ENCODE measurements around the gene CDK13.
"Not testable (repeated sequence)": the region's sequence is repeated elsewhere in the genome, so short reads cannot be mapped to it uniquely, and the experiment has no call there.

CDK13 gene

DNA sequence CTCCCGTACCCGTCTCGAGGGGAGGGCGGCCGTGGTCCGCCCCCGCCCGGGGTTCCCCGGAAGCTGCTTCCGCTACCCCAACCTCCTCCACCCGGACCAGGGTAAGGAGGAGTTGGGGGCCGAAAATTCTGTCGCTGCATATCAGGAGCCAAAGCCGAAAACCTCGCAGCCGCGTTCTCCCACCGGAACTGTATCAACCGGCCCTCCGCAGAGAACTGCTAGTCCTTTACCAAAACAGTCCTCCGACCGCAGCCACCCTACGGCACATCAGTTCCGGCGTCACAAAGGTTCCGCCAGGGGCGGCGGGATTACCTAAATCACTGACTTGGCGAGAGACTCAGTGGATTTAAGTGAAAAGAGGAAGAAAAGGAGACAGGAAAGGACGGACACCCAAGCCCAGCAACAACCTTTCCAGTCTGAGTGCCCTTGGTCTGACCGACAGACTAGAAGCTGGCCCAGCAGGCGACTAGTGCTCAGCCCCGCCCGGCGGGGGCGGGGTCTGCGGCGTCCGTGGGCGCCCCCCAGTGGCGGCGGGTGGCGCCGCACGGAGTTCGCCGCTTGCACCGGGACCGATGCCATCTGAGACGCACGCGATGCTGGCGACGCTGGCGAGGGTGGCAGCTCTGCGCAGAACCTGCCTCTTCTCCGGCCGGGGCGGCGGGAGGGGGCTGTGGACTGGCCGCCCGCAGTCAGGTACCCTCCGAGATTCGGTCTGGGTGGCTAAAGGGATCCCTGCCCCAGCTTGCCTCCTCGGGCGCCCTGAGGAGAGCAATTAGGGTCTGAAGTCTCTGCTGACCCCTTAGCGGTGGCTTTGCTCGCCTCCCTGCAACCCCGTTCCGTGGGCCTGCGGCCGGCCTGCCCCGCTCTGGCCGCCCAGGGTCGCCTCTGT is 184.6 kb downstream of the CDK13 start, which contains the start of the genes MPLKIP and SUGCT:
Gene MPLKIP (minus strand): TSS at position 195 of the 889 bp plus-strand sequence. CDS start 55 bp downstream, at position 140.
Gene SUGCT (plus strand): TSS at position 578 of the 889 bp plus-strand sequence.
- Histone ChIP-seq H3K4me3 (peak within 1 kb of the TSS; percentile 94), H3K27ac (peak within 1 kb of the TSS; percentile 85 to 93)
- TF ChIP-seq CTCF (IDR thresholded peaks at IDR 0.05) = peak; percentile 96
- DNase-seq (ENCODE audit: low spot score) = peak; percentile 89

DNA sequence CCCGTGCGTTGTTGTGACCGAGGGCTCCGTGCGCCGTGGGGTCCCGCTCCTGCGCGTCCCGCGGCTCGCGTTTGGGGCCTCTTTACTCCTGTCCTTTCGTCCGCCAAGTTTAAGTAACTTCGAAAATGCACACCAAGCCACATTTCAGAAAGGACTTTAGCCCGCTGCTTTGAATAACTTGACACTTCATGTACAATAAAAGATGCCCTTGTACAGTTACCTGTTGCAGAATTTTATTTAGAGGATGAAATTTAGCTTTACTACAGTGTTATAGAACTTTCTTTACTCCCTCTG is 185.2 kb downstream of the CDK13 start:
- peak overlapping the region; percentile 94 for H3K4me3 ChIP-seq
- DNase-seq (ENCODE audit: low spot score) = no peak
- TF ChIP-seq CTCF (IDR thresholded peaks at IDR 0.05) = no peak
- peak overlapping the region; percentile 85 to 93 for H3K27ac ChIP-seq

DNA sequence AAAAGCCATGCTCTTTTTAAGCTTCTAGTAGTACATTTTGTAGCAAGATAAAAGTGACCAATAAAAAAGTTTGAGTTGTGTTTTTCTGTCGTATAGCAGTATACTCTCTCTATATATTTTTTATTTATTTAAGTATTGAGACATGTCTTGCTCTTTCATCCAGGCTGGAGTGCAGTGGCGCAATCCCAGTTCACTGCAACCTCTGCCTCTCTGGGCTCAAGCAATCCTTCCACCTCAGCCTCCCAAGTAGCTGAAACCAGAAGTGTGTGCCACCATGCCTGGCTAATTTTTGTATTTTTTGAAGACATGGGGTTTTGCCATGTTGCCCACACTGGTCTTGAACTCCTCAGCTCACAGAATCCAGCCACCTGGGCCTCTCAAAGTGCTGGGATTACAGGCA is 187.5 kb downstream of the CDK13 start:
- Histone ChIP-seq H3K4me3 (no peak overlapping the region), H3K27ac (no peak overlapping the region)
- no peak for TF ChIP-seq CTCF (IDR thresholded peaks at IDR 0.05)
- no peak for DNase-seq (ENCODE audit: low spot score)

GRCh38 chr7:40138973-40139372 is 188.9 kb downstream of the CDK13 start:
- DNase-seq (ENCODE audit: low spot score) = no peak
- Histone ChIP-seq H3K27ac (no peak overlapping the region), H3K4me3 (no peak overlapping the region)
- no peak for TF ChIP-seq CTCF (IDR thresholded peaks at IDR 0.05)

DNA sequence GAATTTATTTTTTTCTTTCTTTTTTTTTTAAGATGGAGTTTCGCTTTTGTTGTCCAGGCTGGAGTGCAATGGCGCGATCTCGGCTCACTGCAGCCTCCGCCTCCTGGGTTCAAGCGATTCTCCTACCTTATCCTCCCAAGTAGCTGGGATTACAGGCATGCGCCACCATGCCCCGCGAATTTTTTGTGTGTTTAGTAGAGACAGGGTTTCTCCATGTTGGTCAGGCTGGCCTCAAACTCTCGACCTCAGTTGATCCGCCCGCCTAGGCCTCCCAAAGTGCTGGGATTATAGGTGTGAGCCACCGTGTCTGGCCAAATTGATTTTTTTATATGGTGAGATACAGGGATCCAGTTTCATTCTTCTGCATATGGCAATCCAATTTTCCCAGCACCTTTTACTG is 189.8 kb downstream of the CDK13 start:
- not testable (repeated sequence) for H3K27ac ChIP-seq; DNase-seq (ENCODE audit: low spot score); H3K4me3 ChIP-seq

DNA sequence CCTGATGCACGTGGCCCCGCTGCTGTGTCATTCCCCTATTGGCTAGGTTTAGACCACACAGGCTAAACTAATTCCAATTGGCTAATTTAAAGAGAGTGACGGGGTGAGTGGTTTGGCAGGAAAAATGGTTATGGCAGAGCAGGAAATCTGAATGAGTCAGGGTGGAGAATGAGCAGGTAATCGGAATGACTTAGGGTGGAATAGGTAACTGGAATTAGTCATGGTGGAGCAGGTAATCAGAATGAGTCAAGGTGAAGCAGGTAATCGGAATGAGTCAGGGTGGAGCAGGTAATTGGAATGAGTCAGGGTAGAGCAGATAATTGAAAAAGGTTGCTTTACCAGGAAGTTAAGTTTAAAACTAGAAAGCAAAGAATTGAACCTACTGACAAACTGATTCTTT is 191.9 kb downstream of the CDK13 start:
- H3K4me3 ChIP-seq; DNase-seq (ENCODE audit: low spot score); H3K27ac ChIP-seq: not testable (repeated sequence)

DNA sequence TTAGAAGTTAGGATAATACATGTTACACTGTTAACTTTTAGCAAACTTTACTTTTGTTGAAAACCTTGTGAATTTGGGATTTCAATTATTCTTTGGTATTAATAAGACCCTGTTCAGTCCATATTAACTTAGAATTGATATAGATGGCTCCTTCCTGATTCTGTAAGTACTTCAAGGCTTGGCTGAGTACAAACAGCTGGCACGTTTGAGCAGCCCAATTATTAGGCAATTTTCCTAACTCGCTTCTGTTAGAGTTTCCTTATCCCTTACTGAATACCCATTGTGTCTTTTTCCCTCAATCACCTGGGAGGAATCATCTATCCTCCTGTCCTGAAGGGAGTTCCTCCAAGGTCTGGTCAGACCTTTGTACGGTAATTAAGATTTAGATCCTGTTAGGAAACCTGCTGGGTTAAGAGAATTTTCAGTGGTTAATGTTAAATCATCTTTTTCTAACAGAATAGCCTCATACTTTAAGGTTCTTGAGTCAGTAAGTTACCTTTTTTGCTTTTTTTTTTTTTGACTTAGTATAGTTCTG is 195.6 kb downstream of the CDK13 start:
- DNase-seq (ENCODE audit: low spot score); H3K27ac ChIP-seq: not testable (repeated sequence)

DNA sequence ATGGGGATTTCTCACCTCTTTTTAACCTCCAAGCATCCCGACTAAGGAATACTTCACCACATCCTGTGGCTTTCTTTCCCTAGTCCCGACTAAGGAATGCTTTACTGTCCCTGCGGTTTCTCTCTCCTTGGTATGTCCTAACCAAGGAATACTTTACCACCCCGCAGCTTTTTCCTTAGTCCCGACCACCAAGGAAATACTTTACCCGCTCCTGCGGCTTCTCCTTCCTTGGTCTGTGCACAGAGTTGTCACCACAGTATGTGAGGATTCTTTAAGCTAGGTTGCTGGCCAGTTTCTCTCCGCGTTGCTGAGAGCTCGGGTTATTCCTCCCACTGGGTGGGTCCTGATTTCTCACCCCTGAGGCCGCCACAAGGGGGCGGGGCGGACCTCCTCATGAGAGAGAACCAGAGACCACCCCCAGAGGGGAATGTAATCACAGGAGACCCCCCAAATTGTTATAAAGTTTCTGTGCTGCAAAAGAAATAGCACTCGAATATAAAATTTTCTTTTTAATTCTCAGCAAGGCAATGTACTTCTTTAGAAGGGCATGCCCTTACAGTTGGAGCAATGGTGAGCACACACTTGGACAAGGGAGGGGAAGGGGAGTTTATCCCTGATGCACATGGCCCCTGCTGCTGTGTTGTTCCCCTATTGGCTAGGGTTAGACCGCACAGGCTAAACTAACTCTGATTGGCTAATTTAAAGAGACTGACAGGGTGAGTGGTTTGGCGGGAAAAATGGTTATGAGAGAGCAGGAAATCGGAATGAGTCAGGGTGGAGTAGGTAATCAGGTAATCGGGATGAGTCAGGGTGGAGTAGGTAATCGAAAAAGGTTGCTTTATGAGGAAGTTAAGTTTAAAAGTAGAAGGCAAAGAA is 197.6 kb downstream of the CDK13 start:
- H3K27ac ChIP-seq = no peak overlapping the region
- H3K4me3 ChIP-seq = no peak overlapping the region
- no peak for DNase-seq (ENCODE audit: low spot score)
- TF ChIP-seq CTCF (IDR thresholded peaks at IDR 0.05) = no peak

More for the DNA sequence above, 195.6 kb downstream of the CDK13 start:
- not testable (repeated sequence) for H3K4me3 ChIP-seq

GRCh38 chr7:40148247-40148580 is 198.2 kb downstream of the CDK13 start:
- not testable (repeated sequence) for H3K4me3 ChIP-seq; H3K27ac ChIP-seq; DNase-seq (ENCODE audit: low spot score)

All from coronary artery (tissue), 2 donors.